T47D (cell line): ENCODE data around the gene DGKA.
A peak's percentile ranks its signal among the peaks of the same experiment; 100 is the strongest.
"Not testable (repeated sequence)": the region's sequence is repeated elsewhere in the genome, so short reads cannot be mapped to it uniquely, and the experiment has no call there.

Experiments
- DNase-seq, 2 experiments: peaks; one replicate each; pipeline versions ENCODE4 v3.0.0 to v3.0.0-alpha.2; 2011 to 2012; ENCODE audit warnings: low read depth in 1 of 2, low spot score in 1 of 2
- JUND ChIP-seq: IDR thresholded peaks from 2 replicates; pipeline ENCODE4 v1.6.1; 2012; ENCODE audit warnings: low read depth
- in situ Hi-C: cut with HindIII; loops from 2 replicates; pipeline ENCODE4 v1.10.0; 2016; ENCODE audit warnings: low sequenced_read_pairs, low pct_unique_long_range_greater_than_20kb

The DGKA gene

DNA sequence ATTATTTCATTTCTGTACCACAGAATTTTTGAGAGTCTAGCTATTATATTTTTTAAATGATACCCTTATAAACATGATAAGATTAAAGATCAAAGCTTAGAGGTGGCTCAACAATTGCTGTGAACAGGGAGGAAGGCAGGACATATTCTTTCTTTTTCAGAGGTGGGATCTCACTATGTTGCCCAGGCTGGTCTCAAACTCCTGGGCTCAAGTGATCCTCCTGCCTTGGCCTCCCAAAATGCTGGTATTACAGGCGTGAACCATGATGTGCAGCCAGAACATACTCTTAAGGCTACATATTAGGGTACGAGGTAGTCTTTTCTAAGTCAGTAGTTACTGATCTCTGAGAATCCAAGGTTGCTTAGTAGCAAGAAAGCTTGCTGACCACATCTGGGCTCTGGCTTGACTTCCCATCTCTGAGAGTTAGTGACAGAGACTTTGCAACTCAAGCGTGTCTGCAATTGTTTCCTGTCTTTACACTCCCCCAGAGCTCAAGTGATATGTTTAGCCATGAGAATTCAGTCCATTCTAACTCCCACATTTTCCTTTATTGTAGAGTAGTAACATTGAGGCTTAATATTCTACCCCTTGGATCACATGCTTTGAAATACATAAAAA lies 51.5 kb downstream of the DGKA start:
- in situ Hi-C loops, result no loop called here
- no peak for DNase-seq
- TF ChIP-seq JUND, result no peak

DNA sequence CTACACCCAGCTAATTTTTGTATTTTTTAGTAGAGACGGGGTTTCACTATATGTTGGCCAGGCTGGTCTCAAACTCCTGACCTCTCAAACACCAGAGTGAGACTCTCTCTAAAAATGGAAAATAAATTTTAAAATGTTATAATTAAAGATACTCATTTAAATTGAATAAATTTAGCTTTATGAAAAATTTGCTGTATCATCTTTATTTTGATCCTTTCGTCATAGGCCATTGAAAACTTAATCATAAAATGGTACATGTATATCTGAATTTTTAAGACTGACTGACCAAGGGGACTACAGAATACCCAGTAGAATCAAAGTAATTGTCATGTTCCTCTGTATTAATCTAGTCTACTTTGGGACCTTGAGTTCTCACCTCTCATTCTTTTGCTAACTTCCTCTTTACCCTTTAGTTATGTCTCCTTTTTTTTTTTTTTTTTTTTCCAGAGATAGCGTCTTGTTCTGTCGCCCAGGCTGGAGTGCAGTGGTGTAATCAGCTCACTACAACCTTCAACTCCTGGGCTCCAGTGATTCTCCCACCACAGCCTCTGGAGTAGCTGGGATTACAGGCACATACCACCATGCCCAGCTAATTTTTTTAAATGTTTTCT lies 52.4 kb downstream of the DGKA start:
- in situ Hi-C loops, result no loop called here
- no peak for TF ChIP-seq JUND
- no peak for DNase-seq

- no peak for TF ChIP-seq JUND
- in situ Hi-C loops, result no loop called here
- no peak for DNase-seq
Observed at GRCh38 chr12:55984861-55985260, 53.9 kb downstream of the DGKA start.

DNA sequence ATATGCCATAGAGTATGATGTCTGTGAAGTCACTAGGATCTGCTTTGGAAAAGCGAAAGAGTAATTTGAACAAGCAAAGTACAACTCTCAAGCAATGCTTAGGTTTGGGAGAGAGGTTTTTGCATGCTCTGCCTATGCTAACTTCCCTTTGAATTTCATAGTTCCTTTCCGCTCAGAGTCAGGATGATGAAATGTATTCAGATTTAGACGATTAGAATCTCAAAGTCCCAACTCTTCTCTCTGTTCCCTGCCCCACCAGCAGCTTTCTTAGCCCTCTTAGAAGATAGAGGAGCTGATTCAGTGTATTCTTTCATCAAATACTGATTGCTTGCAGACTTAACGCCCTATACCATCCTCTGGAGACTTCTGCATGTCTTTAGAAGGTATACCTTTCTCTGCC lies 54.4 kb downstream of the DGKA start:
- no peak for DNase-seq
- in situ Hi-C loops, result no loop called here
- no peak for TF ChIP-seq JUND

DNA sequence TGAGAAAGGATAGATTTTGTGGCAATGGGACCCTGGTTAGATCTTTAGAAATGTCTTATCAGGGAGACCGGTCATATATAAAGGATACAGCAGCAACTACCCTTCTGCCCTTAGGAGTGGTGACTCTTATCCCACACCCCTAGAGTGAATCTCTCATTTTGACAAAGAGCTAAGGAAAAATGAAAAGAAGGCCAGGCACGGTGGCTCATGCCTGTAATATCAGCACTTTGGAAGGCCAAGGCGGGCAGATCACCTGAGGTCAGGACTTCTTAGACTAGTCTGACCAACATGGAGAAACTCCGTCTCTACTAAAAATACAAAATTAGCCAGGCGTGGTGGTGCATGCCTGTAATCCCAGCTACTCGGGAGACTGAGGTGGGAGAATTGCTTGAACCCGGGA lies 55.0 kb downstream of the DGKA start:
- in situ Hi-C loops, DNase-seq: not testable (repeated sequence)

GRCh38 chr12:55991110-55991509 lies 60.1 kb downstream of the DGKA start:
- TF ChIP-seq JUND, result no peak
- in situ Hi-C loops, result no loop called here
- no peak for DNase-seq

DNA sequence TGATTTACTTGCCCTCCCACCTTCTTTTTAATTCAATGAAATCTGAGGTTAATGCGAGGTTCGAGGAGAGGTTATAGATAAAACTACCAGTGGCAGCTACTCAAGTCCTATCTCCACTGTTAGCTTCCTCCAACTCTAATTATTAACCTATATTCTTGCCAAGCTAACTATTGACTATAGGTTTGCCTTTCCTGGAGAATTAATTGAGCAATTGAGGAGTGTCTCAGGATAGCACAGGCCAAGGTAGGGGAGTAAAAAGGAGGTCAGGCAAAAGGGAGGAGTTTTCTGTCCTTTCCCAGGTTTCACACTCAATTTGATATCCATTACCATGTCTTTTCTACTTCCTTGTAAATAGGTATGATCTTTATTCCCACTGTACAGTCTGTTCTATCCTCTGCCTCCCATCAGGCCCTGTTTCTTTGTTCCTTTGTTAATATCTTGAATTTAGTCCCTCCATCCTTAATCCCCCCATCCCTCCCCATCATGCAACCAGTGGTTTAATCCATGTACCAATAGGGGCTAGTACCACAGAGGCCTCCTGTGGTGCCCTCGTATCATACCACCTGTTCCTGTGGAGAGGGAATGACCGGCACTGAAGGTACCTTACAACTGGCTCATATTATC lies 62.4 kb downstream of the DGKA start:
- TF ChIP-seq JUND, result no peak
- in situ Hi-C loops, result no loop called here
- no peak for DNase-seq

GRCh38 chr12:55995366-55995765 lies 64.4 kb downstream of the DGKA start:
- in situ Hi-C loops, result no loop called here

DNA sequence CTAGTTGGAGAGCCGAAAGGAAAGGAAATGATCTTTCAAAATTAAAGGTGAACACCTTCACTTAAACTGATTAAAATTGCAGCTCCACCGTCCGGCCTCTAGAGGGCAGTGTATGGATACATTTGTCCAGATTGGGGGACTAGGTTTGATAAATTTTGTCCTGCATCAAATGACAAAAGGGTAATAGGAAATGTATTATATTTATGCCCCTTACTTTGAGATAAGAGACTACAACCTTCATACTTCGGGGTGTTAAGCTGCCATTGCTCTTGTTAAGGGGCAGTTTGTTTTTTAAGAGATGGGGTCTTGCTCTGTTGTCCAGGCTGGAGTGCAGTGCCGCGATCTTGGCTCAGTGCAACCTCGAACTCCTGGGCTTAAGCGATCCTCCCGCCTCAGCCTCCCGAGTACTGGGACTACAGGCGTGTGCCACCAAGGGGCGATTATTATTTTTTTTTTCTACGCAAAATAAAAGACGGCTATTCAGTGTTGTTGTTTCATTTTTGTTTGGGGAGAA lies 65.3 kb downstream of the DGKA start:
- peak; percentile 34 to 84 for DNase-seq
- in situ Hi-C loops, result no loop called here
- TF ChIP-seq JUND, result no peak

More at GRCh38 chr12:55995366-55995765, 64.4 kb downstream of the DGKA start:
- no peak for DNase-seq
- no peak for TF ChIP-seq JUND

GRCh38 chr12:55996715-55997534 lies 66.0 kb downstream of the DGKA start, which contains the start of gene SUOX:
Gene SUOX (plus strand): TSS chr12:55997276. CDS start chr12:56002222, 4,946 bp downstream.
- DNase-seq, result peak; percentile 99
- TF ChIP-seq JUND, result no peak
- in situ Hi-C loops, result no loop called here

GRCh38 chr12:55997535-55997859 lies 66.5 kb downstream of the DGKA start:
- in situ Hi-C loops, result no loop called here
- peak in 1 of 2 experiments; percentile 46 for DNase-seq
- TF ChIP-seq JUND, result no peak

- DNase-seq, in situ Hi-C loops: not testable (repeated sequence)
Observed at GRCh38 chr12:55999522-55999921, 68.6 kb downstream of the DGKA start.

DNA sequence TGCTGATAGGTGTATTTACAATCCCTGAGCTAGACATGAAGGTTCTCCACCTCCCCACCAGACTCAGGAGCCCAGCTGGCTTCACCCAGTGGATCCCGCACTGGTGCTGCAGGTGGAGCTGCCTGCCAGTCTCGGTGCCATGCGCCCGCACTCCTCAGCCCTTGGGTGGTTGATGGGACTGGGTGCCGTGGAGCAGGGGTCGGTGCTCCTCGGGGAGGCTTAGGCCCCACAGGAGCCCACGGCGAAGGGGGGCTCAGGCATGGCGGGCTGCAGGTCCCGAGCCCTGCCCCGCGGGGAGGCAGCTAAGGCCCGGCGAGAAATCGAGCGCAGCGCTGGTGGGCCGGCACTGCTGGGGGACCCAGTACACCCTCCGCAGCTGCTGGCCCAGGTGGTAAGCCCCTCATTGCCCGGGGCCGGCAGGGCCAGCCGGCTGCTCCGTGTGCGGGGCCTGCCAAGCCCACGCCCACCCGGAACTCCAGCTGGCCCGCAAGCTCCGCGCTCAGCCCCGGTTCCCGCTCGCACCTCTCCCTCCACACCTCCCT lies 69.1 kb downstream of the DGKA start:
- DNase-seq, in situ Hi-C loops: not testable (repeated sequence)
